Neural progenitor cell (in vitro differentiated cells): ENCODE measurements around the gene CLTCL1.

Source experiments
- EZH2 ChIP-seq: fragments of 200-600 bp; sonication (generic); IDR thresholded peaks from 2 replicates; pipeline ENCODE4 v1.6.1; 2017; ENCODE audit warnings: antibody characterized with exemption, mild to moderate bottlenecking, moderate library complexity
- TF ChIP-seq, protein P1 (sequence below): fragments of 200-600 bp; sonication (generic); IDR thresholded peaks from 2 replicates; pipeline ENCODE4 v1.5.1; 2017; ENCODE audit warnings: antibody characterized with exemption, mild to moderate bottlenecking

DNA sequence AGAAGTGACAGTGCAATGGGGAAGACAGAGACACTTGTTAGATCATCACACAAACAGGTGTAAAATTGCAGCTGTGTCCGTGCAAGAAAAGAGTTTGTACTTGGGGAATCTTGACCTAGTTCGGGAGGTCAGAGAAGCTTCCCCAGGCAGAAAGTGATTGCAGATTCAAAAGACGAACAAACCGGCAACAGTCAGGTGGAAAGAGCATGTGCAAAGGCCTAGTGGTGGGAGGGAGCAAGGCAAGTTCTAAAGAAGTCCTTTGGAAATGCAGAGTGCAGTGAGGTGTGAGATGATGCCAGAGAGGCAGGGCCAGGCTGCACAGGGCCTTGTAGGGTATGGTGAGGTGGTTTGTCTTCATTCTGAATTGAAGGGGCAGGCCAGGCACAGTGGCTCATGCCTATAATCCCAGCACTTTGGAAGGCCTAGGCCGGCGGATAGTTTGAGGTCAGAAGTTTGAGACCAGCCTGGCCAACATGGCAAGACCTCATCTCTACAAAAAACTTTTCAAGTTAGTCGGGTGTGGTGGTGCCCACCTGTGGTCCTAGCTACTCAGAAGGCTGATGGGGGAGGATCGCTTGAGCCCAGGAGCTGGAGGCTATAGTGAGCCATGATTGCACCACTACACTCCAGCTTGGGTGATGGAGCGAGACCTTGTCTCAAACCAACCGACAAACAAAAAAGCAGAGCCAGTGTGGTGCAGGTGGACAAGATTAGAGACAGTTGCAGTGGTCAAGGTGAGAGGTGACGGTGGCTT is 145.1 kb downstream of the CLTCL1 start:
- TF ChIP-seq, protein P1, sequence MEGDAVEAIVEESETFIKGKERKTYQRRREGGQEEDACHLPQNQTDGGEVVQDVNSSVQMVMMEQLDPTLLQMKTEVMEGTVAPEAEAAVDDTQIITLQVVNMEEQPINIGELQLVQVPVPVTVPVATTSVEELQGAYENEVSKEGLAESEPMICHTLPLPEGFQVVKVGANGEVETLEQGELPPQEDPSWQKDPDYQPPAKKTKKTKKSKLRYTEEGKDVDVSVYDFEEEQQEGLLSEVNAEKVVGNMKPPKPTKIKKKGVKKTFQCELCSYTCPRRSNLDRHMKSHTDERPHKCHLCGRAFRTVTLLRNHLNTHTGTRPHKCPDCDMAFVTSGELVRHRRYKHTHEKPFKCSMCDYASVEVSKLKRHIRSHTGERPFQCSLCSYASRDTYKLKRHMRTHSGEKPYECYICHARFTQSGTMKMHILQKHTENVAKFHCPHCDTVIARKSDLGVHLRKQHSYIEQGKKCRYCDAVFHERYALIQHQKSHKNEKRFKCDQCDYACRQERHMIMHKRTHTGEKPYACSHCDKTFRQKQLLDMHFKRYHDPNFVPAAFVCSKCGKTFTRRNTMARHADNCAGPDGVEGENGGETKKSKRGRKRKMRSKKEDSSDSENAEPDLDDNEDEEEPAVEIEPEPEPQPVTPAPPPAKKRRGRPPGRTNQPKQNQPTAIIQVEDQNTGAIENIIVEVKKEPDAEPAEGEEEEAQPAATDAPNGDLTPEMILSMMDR, result no peak
- no peak for TF ChIP-seq EZH2
